RCC 7860 (cell line): ENCODE results near the gene FCHSD2.
"Not testable (repeated sequence)": the region's sequence is repeated elsewhere in the genome, so short reads cannot be mapped to it uniquely, and the experiment has no call there.

Experiments
- DNase-seq: peaks from one replicate; pipeline ENCODE4 v3.0.0-alpha.2; 2015; ENCODE audit warnings: low spot score
- FAIRE-seq: peaks from 2 replicates; lab custom pipeline; 2012; peaks lifted over from hg19 to GRCh38; lab: Jason Lieb, UNC

Gene FCHSD2

DNA sequence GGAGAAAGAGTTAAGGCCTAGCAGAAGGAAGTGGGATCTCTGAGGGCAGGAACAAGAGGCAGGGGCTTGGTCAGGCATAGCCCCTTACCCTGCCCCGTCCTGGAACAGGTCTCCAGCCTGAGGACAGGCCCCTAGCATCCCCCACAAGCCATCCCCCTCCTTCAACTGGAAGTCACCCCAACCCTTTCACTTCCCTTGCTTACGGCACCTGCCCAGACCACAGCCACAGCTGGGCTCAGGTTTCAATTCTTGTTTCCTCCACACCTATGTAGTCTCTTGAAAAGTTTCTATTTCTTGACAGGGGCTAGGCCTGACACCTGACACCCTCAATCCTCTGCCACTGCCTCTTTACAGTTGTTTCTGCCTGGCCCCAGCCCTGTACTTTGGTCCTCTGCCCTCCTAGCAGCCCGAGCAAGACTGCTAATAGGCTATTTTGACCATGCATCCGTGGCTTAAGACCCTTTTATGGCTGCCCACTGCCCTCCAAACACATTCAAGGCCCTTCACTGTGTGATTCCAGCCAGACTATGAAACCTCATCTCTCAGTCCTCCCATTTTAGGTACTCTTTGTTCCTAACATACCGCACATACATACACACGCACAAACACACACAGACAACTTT is 10.9 kb upstream of the FCHSD2 start:
- no peak for DNase-seq
- FAIRE-seq, result no peak

GRCh38 chr11:73152086-73152853 is 10.2 kb upstream of the FCHSD2 start:
- DNase-seq (no peak), FAIRE-seq (no peak)

GRCh38 chr11:73151416-73151815 is 9.3 kb upstream of the FCHSD2 start:
- FAIRE-seq (no peak), DNase-seq (no peak)

GRCh38 chr11:73149105-73149504 is 7.0 kb upstream of the FCHSD2 start:
- no peak for FAIRE-seq

GRCh38 chr11:73147771-73148681 is 5.9 kb upstream of the FCHSD2 start:
- no peak for DNase-seq
- no peak for FAIRE-seq

More at GRCh38 chr11:73149105-73149504, 7.0 kb upstream of the FCHSD2 start:
- no peak for DNase-seq

GRCh38 chr11:73145986-73146575 is 4.0 kb upstream of the FCHSD2 start:
- no peak for DNase-seq
- FAIRE-seq, result no peak

- DNase-seq, result no peak
- no peak for FAIRE-seq
These were observed 1.2 kb upstream of the FCHSD2 start for GRCh38 chr11:73143126-73143838.

DNA sequence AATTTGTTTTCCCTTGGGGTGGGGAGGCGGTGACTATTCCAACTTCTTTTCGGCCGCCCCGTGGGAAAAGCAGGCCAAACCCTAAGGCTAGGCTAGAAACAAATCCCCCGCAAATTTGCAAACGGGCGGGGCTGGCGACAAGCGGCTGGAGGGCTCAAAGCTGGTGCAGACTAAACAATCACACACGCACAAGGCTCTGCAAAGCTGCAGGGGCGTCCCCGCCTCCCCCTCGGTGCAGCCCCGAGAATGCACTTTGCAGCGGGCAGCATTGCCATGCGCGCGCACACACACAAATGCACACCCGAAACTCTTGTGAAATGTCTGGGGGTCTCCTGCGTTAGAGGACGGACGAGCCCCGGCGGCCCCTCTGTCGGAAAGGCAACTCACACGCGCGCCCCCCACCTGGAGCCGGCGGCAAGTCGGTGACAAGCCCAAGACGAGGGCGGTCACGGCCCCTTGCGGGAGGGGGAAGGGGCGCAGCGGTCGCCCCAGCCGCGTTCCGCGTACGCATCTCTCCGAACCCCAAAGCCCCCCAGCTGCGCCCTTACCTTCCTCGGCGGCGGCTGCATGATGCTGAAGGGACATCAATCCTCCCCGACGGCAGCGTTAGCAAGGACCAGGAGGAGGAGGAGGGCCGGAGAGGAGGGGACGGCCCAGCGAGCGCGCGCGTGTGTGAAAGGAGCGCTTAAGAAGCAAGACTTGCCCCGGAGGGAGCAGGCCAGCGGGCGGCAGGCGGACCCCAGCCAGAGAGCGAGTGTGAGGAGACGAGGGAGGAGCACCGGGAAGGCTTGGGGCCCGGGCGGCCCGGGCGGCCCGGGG is 600 bp downstream of the FCHSD2 start:
- DNase-seq (peak; percentile 48), FAIRE-seq (no peak)

- FAIRE-seq (no peak), DNase-seq (no peak)
These were observed 1.1 kb downstream of the FCHSD2 start for GRCh38 chr11:73141031-73141308.

DNA sequence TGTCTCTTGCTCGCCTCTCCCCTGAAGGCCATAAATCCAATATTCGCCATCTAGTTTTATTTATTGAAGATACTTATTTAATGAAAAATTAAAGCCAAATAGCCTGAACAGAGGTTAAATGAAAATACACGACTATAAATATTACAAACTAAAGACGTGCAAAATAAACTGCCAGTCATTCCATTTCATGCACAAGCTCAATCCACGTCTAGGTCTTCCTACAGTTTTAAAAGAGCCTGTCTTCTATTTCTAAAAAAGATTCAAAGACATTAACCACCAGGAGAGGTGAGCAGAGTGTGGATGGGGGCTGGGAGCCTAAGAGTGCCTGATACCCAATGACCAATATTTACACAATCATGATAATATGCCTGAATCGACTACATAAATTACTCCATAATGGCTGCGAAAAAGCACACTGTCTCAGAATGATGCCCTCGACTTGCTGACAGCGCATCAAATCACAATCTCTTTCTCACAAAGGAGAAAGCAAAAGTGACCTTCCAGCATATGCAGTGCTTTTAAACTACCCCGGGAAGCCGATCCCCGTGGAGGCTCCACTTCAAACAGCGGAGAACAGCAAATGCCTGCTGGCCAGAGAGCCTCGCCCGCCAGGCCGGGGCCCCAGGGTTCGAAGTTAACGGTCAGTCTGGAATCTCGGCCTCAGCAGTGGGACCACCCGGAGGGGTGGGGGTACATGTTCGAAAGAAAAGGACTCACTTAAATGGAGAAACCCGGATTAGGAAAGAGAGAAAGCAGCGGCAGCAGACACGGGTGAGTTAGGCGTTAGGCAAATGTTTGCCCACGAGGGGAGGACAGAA is 1.7 kb downstream of the FCHSD2 start:
- FAIRE-seq, result no peak
- DNase-seq, result no peak

- FAIRE-seq (peak; percentile 63), DNase-seq (peak; percentile 38)
These were observed 2.5 kb downstream of the FCHSD2 start for GRCh38 chr11:73139476-73140198.

DNA sequence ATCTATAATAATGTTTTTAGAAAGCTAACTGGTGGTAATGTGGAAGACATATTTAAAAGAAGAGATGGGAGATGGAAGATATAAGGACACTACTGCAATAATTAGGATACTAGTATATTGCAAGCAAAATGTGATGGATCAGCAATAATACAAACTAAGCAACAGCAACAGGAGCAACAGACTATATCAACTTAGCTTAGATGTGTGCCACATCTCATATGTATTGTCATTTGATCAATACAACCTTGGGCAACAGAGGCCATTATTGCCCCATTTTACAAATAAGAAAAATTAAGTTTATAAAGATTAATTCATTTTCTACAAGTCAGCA is 4.2 kb downstream of the FCHSD2 start:
- no peak for FAIRE-seq
- no peak for DNase-seq

GRCh38 chr11:73137262-73137943 is 4.7 kb downstream of the FCHSD2 start:
- FAIRE-seq, result no peak
- no peak for DNase-seq

DNA sequence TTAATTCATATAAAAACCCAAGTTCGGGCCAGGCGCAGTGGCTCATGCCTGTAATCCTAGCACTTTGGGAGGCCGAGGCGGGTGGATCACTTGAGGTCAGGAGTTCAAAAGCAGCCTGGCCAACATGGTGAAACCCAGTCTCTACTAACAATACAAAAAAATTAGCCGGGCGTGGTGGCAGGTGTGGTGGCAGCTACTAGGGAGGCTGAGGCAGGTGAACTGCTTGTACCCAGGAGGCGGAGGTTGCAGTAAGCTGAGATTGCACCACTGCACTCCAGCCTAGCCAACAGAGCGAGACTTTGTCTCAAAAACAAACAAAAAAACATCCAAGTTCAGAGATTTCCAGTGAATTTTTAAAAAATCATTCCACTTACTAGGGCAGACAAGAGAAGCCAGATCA is 5.4 kb downstream of the FCHSD2 start:
- DNase-seq, FAIRE-seq: not testable (repeated sequence)

DNA sequence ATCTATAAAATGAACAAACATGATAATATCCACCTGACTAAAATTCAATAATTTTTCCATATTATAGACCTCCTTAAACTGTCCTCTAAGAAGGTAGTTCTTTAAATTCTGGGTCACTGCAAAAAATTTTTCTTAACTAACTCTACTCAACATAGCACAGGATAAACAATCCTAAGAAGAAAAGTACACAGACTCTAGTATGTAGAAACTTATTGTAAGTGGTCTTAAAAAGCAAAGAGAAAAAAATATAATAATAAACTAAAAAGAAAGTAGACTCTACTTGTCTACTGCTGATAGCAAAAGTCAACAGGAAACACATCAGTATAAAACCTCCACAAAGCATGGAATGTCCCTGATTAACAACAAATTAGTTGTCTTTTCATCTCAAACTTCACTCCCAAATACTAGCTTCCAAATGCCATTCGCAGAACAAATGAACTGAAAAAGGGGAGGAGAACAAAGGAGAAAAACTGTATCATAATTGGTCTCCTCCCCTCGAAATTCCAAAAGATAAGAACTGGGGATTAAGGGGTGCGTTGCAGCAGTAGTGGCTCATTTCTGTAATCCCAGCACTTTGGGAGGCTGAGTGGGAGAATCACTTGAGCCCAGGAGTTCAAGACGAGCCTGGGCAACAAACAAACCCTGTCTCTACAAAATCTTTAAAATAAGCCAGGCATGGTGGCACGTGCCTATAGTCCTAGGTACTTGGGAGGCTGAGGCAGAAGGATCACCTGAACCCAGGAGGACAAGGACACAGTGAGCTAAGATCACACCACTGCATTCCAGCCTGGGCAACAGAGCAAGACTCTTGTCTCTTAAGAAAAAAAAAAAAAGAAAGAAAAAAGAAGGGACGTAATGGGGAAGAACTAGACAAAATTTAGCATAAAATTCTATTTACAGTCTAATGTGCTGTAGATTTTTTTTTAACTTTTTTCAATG is 6.5 kb downstream of the FCHSD2 start:
- DNase-seq, result no peak
- FAIRE-seq, result no peak

GRCh38 chr11:73132349-73132748 is 9.8 kb downstream of the FCHSD2 start:
- not testable (repeated sequence) for DNase-seq, FAIRE-seq

GRCh38 chr11:73130181-73130580 is 11.9 kb downstream of the FCHSD2 start:
- no peak for FAIRE-seq
- DNase-seq, result no peak
